Heart left ventricle (tissue), 16 donors: ENCODE data around the gene TRIM75. TPM values are rescaled to one million over a fixed set of nuclear protein-coding genes. Genes with fewer than 3 reads are reported as not detected.

Experiments used
- ATAC-seq, 4 donors: fragments of 200-7000 bp; cut with Tn5 transposase; one replicate each; pipeline ENCODE4 v1.9.1; 2020 to 2022; ENCODE audit warnings: moderate library complexity in 4 of 4, mild to moderate bottlenecking in 3 of 4, moderate number of reproducible peaks in 1 of 4
- DNase-seq, 5 donors: peaks; one replicate each; pipeline ENCODE4 v3.0.0-alpha.2; 2020
- H3K27ac ChIP-seq, 12 donors: fragments of 200-600 bp; sonication (generic) in 4 of 12; one replicate each; pipeline versions ENCODE4 v1.5.0 to v1.8.0; 2016 to 2022; ENCODE audit warnings: mild to moderate bottlenecking in 2 of 12
- H3K27me3 ChIP-seq, 9 donors: fragments of 200-600 bp; sonication (generic) in 2 of 9; one replicate each; pipeline versions ENCODE4 v1.5.1 to v1.8.0; 2016 to 2022; ENCODE audit warnings: mild to moderate bottlenecking in 3 of 9
- H3K36me3 ChIP-seq, 9 donors: fragments of 200-600 bp; sonication (generic) in 2 of 9; one replicate each; pipeline versions ENCODE4 v1.5.0 to v1.8.0; 2018 to 2022; ENCODE audit warnings: mild to moderate bottlenecking in 2 of 9
- H3K4me1 ChIP-seq, 12 donors: fragments of 200-600 bp; sonication (generic) in 4 of 12; one replicate each; pipeline versions ENCODE4 v1.5.0 to v1.8.0; 2016 to 2022; ENCODE audit warnings: mild to moderate bottlenecking in 3 of 12
- H3K4me3 ChIP-seq, 12 donors: fragments of 200-600 bp; sonication (generic) in 4 of 12; one replicate each; pipeline versions ENCODE4 v1.5.0 to v1.8.0; 2017 to 2022; ENCODE audit warnings: mild to moderate bottlenecking in 9 of 12, moderate library complexity in 4 of 12
- H3K9me3 ChIP-seq, 12 donors: fragments of 200-600 bp; sonication (generic) in 4 of 12; one replicate each; pipeline versions ENCODE4 v1.5.0 to v1.8.0; 2016 to 2022; ENCODE audit warnings: mild to moderate bottlenecking in 1 of 12
- POLR2A ChIP-seq, 2 donors: fragments of 450-650 bp; IDR thresholded peaks; one replicate each; pipeline ENCODE4 v1.6.1; 2017; ENCODE audit warnings: antibody characterized with exemption in 2 of 2, mild to moderate bottlenecking in 2 of 2, moderate library complexity in 2 of 2
- WGBS, 4 donors: extraction: QIAGEN DNeasy Blood & Tissue Kit in 2 of 4; methylation state at CpG; one replicate each; pipeline versions ENCODE4 v1.1.5 to v1.1.7; 2013 to 2018; 5-methylcytosine and 5-hydroxymethylcytosine counted together
- intact Hi-C, 10 donors: fragments of 100-400 bp; cut with DNase I; formaldehyde crosslinking; loops; one replicate each; pipeline versions ENCODE4 v1.11.1 to v1.14.2; 2022
- polyA plus RNA-seq, 2 donors: library from polyadenylated mRNA; stranded (reverse); fragments of 200-250 nt; gene quantifications; one replicate each; pipeline ENCODE4 v1.2.3, GENCODE V29; 2013
- total RNA-seq, 9 donors: library from RNA; depleted of rRNA in 2 of 9; stranded (reverse); fragments of >200 nt in 2 of 9; fragmentation: NEBNext Ultra II Directional in 3 of 9; extraction: Animal tissue kit (Norgen Biotek cat#: 25700) in 3 of 9; gene quantifications; one replicate each; pipeline versions ENCODE4 v1.1.0 to v1.2.4, GENCODE V29; 2016 to 2023
- TF ChIP-seq, protein P1 (sequence below), 12 donors: fragments of 200-600 bp; sonication (generic) in 4 of 12; IDR thresholded peaks; one replicate each; pipeline versions ENCODE4 v1.5.0 to v1.8.0; 2018 to 2022; ENCODE audit warnings: antibody characterized with exemption in 12 of 12, mild to moderate bottlenecking in 5 of 12
- donor health status: ischemic (EF 13 %, LVEDD 7.1; RV severe dilation, severe dysfunction).
- donor health status: healthy with polysubstance abuse.
- donor health status: DM: no; HTN: yes; CAD: no.
- donor health status: DM: no; HTN: no; CAD: no.
- donor health status: ischemic (EF 25% LVEDD 6.9; RV normal size, moderate dysfunction).
- donor health status: ischemic (EF 25% LVEDD 5.7; RV mildly dilated, moderate dysfunction).
- donor health status: healthy.
- donor health status: DM: yes; HTN: yes; CAD: no.
- donor health status: ischemic (EF 35%, LVEDD 5.7; RV mildly dilated, moderate dysfunction).
- donor health status: nonischemic (EF 11% LVEDD 7.7; RV severe dilation, severe dysfunction).
- donor health status: DM: yes; HTN: yes; CAD: no.
- donor health status: PGD.
- donor health status: ischemic (EF 29% LVEDD 5.4; RV normal size, mild dysfunction).
- donor health status: nonischemic (EF 23%, LVEDD 6.1; RV moderate dilation, normal function).

TRIM75 gene
- total and polyA plus RNA-seq, 11 donors: not detected

DNA sequence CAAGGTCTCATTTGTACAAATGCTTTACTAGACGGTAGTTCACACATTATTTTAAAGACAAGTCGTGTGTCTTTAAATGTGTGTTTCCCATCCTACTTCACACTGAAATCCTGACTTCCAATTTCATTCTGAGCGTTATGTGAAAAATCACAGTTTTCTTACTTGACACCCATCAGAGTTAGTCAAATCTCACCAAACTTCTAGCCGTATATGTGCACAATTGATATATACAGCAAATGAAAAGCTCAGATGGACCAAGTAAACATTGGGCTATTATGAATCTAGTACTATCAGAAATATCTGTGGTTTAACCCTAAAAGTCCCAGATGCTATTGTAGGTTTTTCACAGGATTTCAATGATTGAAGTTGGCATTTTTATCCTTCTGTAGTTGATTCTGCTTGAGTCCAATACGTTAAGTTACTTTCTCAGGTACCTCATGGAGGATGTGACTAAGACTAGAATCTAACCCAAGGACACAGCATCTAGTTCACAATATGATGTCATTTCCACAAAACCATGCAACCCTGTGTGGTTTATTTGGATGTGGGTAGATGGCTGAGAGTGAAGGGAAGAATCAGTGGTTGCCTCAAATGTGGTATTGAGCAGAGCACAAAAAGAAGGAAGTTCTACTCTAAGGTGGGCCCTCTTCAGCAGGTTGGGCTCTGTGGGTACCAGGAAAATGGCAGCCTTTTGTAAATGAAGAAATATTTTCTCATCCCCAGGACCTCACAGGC lies 44.0 kb upstream of the TRIM75 start:
- H3K4me3 ChIP-seq: no peak overlapping the region
- intact Hi-C loops: no loop called here
- H3K36me3 ChIP-seq: no peaks in the 10 kb centered on the region
- H3K9me3 ChIP-seq: no peaks in the 10 kb centered on the region
- no peak for ATAC-seq
- H3K27me3 ChIP-seq: peaks cover 0 to 4% (median 0%) of the 10 kb centered on the region in 9 donors
- WGBS, 4 donors: 81 to 86% (median 84%) methylated on average over 5 of the region's 5 CpGs
- DNase-seq: no peak
- H3K4me1 ChIP-seq: no peaks in the 10 kb centered on the region
- no peak for TF ChIP-seq POLR2A (IDR thresholded peaks at IDR 0.05)
- TF ChIP-seq, protein P1, sequence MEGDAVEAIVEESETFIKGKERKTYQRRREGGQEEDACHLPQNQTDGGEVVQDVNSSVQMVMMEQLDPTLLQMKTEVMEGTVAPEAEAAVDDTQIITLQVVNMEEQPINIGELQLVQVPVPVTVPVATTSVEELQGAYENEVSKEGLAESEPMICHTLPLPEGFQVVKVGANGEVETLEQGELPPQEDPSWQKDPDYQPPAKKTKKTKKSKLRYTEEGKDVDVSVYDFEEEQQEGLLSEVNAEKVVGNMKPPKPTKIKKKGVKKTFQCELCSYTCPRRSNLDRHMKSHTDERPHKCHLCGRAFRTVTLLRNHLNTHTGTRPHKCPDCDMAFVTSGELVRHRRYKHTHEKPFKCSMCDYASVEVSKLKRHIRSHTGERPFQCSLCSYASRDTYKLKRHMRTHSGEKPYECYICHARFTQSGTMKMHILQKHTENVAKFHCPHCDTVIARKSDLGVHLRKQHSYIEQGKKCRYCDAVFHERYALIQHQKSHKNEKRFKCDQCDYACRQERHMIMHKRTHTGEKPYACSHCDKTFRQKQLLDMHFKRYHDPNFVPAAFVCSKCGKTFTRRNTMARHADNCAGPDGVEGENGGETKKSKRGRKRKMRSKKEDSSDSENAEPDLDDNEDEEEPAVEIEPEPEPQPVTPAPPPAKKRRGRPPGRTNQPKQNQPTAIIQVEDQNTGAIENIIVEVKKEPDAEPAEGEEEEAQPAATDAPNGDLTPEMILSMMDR (IDR thresholded peaks at IDR 0.05): no peak
- H3K27ac ChIP-seq: no peak overlapping the region

DNA sequence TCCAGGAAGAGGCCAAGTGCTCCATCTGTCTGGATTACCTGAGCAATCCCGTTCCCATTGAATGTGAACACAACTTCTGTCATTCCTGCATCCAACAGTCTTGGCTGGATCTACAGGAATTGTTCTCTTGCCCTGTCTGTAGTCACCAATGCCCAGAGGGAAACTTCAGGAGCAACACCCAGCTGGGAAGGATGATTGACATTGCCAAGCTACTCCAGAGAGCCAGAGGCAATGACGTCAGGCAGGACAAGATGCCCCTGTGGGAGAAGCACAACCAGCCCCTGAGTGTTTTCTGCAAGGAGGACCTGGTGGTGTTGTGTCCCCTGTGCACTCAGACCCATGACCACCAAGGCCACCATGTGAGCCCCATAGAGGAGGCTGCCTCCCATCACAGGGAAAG lies 43.2 kb upstream of the TRIM75 start:
- TF ChIP-seq POLR2A (IDR thresholded peaks at IDR 0.05): no peak
- TF ChIP-seq, protein P1 (IDR thresholded peaks at IDR 0.05): no peak
- 64 to 93% (median 70%) methylated on average over 2 of the region's 2 CpGs for WGBS, 4 donors
- Histone ChIP-seq H3K27ac (no peak overlapping the region), H3K27me3 (peaks cover 0 to 4% (median 0%) of the 10 kb centered on the region in 9 donors), H3K4me3 (no peak overlapping the region), H3K36me3 (no peaks in the 10 kb centered on the region), H3K9me3 (no peaks in the 10 kb centered on the region), H3K4me1 (no peaks in the 10 kb centered on the region)
- intact Hi-C loops: no loop called here
- DNase-seq: no peak
- ATAC-seq: no peak

DNA sequence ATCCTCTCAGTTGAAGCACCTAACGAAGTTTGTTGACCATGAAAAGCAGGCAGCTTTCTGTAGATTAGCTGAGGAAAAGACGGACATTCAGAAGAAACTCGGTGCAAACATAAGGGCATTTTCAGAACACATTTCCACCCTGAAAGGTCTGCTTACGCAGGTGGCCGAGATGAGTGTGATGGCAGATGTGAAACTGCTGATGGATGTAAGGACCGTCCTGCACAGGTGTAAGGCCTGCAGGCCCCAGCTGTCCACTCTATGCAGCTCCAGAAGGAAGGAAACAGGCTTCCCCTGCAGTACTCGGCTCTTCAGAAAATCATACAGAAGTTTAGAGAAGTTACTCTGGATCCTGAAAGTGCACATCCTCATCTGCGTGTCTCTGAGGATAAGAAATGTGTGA lies 42.7 kb upstream of the TRIM75 start:
- no peaks in the 10 kb centered on the region for H3K4me1 ChIP-seq
- H3K4me3 ChIP-seq: no peak overlapping the region
- no peaks in the 10 kb centered on the region for H3K9me3 ChIP-seq
- DNase-seq: no peak
- TF ChIP-seq, protein P1 (IDR thresholded peaks at IDR 0.05): no peak
- TF ChIP-seq POLR2A (IDR thresholded peaks at IDR 0.05): no peak
- intact Hi-C loops: no loop called here
- H3K36me3 ChIP-seq: no peaks in the 10 kb centered on the region
- no peak for ATAC-seq
- WGBS, 4 donors: 72 to 85% (median 83%) methylated on average over 8 of the region's 8 CpGs
- peaks cover 0 to 4% (median 0%) of the 10 kb centered on the region in 9 donors for H3K27me3 ChIP-seq
- no peak overlapping the region for H3K27ac ChIP-seq

DNA sequence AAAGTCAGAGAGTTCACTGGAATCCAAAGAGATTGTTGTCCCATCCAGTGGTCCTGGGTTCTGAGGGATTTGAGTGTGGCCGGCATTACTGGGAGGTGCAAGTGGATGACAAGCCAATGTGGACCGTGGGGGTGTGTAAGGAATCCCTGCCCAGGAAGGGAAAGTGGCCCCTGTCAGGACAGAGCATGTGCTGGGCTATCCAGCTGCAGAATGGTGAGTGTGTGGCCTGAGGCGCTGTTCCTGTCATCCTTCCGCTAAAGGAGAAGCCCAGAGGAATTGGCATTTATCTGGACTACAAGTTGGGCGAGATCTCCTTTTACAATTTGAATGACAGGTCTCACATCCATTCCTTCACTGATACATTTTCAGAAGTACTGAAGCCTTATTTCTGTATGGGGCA lies 42.3 kb upstream of the TRIM75 start:
- WGBS, 4 donors: 67 to 73% (median 72%) methylated on average over 5 of the region's 5 CpGs
- no peak overlapping the region for H3K27ac ChIP-seq
- intact Hi-C loops: no loop called here
- no peaks in the 10 kb centered on the region for H3K36me3 ChIP-seq
- no peaks in the 10 kb centered on the region for H3K9me3 ChIP-seq
- DNase-seq (no peak), ATAC-seq (no peak)
- H3K4me3 ChIP-seq: no peak overlapping the region
- peaks cover 0 to 4% (median 0%) of the 10 kb centered on the region in 9 donors for H3K27me3 ChIP-seq
- no peaks in the 10 kb centered on the region for H3K4me1 ChIP-seq
- no peak for TF ChIP-seq POLR2A (IDR thresholded peaks at IDR 0.05)
- TF ChIP-seq, protein P1 (IDR thresholded peaks at IDR 0.05): no peak
